ENCODE measurements around the gene TIGD1.

TIGD1 gene

DNA sequence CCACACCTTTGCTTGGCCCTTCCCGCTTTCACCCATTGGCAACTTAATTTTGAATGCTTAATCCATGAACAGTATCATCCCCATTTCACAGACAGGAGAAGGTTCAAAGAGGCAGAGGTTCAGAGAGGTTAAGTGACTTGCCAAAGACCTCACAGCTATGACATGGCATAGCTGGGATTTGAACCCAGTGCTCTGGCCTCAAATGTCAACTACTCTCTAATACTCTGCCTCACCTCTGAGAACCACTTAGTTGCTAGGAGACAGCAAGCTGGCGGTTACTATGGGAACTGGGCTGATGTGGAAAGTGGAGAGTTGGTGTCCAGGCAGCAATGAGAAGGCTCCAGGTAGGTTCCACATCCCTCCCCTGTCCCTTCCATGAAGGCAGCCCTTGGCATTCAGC lies 45.9 kb downstream of the TIGD1 start:
- TF ChIP-seq, protein P1, sequence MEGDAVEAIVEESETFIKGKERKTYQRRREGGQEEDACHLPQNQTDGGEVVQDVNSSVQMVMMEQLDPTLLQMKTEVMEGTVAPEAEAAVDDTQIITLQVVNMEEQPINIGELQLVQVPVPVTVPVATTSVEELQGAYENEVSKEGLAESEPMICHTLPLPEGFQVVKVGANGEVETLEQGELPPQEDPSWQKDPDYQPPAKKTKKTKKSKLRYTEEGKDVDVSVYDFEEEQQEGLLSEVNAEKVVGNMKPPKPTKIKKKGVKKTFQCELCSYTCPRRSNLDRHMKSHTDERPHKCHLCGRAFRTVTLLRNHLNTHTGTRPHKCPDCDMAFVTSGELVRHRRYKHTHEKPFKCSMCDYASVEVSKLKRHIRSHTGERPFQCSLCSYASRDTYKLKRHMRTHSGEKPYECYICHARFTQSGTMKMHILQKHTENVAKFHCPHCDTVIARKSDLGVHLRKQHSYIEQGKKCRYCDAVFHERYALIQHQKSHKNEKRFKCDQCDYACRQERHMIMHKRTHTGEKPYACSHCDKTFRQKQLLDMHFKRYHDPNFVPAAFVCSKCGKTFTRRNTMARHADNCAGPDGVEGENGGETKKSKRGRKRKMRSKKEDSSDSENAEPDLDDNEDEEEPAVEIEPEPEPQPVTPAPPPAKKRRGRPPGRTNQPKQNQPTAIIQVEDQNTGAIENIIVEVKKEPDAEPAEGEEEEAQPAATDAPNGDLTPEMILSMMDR (IDR thresholded peaks at IDR 0.05) = no peak

DNA sequence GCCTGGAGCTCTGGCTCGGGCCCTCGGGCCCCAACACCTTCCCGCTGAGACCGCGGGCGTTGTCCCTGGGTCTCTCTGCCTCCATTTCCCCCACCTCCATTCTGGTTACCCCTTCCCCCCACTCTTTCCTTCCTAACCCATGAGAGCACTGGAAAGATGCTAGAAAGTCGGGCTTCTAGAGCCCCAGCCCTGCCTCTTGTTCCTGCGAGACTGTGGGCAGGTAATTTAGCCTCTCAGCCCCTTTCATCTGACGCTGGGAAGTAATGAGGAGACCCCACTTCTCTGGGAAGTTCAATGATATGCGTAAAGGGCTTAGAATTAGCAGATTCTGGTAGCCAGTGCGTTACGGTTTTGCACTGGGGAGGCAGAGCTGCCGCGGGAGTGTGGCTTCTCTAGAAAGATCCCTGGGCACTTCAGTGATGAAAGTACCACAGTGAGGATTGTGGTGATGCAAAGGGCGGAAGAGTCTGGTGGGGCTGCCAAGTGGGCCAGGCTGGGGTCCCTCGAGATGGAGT lies 46.5 kb downstream of the TIGD1 start:
- TF ChIP-seq, protein P1 (IDR thresholded peaks at IDR 0.05) = no peak

DNA sequence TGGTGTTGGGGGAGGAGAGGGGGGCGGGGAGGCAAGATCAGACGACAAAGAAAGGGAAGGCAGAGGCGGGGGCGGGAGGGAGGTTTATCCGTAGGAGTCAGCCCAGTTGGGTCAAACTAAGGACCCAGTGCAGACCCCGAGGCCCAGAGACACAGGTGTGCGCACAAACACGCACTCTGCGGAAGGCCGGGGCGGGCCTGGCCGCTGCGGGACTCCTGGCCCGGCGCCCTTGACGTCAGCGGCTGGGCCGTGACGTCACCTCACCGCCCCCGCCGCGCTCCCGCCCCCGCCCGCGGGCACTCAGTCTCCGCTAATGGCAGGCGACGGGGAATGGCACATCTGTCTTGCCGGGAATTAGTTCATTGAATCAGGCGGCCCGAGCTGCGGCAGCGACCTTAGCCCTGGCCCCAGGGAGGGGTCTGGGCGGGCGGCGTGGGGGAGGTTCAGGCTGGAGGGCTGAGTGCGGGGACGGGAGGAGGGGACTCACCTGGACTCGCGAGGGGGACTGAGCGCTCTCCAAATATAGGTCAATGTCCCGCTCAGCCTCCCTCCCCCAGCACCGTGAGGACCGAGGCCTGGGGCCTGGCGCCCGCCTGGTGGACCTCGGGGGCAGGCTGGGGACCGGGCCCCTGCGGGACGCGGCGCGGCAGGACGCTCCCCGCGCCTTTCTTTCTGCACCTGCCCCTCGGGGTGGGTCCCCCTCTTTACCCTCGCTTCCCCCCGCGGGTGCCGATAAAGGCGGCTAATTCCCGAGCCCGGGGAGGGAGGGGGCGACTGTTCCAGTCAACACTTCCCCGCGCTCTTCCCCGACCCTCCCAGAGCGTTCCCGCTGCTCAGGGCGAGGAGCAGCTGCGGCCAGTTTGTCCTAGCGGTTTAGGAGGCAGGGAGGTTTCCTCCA lies 47.2 kb downstream of the TIGD1 start:
- TF ChIP-seq, protein P1 (IDR thresholded peaks at IDR 0.05) = no peak

DNA sequence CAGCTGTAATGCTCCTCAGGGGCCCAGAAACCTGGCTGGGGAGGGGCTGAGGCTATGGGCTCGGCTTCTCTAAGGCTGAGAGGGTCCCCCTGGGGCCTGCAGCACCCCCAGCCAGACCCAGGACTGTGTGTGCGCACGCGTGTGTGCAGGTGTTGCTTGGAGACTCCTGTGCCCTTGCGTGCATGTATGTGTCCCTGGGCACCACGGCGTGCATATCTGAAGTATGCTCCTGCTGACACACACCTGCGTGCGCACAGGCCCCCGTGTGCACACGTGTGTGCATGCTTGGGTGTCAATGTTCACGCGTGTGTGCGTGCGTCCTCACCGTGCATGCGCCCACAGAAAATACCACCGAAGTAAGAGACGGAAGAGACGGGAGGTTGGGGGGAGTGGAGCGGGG lies 47.8 kb downstream of the TIGD1 start:
- TF ChIP-seq, protein P1 (IDR thresholded peaks at IDR 0.05) = no peak

DNA sequence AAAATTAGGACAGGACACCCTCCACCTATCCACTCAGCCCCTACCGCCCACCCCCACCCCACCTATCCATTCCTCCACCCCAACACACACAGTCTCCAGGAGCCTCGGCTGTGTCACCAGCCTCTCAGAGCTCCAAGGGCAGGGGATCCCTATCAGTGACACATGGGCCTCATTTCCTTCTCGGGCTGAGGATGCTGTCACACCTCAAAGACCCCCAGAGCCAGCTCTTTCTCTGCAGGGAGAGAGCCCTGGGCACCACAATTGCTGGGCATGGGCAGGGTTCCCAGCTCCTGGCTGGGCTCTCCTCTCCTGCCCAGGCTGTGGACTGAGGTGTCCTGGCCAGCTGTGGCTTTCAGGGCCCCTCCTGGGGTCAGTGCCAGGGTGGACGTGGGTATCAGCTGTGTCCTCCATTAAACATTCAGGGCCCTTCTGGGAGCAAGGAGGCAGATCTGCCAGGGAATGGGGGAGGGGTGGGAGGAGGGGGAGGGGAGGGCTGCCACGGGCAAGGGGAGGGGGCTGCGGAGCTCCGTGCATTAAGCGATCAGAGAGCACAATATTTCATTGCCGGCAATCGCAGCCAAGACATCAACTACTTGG lies 48.5 kb downstream of the TIGD1 start:
- TF ChIP-seq, protein P1 (IDR thresholded peaks at IDR 0.05) = no peak

DNA sequence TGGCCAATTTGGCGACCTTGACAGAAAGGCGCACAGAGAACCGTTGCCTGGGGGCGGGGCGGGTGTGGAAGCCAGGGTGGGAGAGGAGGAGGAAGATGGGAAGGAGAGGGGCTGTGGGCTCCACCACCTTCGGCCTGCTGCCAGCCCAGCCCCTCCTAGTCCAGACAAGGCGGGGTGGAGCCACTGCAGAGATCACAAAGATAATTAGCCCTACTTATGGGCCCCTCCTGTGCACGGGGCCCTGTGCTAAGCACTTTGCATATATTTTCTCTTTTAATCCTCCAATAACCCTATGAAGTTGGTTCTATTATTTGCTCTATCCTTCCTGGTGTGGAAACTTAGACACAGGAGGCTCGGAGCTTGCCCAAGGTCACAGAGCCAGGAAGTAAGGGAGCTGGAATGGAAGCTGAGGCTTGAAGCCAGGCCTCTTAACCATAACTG lies 49.0 kb downstream of the TIGD1 start:
- TF ChIP-seq, protein P1 (IDR thresholded peaks at IDR 0.05) = no peak

DNA sequence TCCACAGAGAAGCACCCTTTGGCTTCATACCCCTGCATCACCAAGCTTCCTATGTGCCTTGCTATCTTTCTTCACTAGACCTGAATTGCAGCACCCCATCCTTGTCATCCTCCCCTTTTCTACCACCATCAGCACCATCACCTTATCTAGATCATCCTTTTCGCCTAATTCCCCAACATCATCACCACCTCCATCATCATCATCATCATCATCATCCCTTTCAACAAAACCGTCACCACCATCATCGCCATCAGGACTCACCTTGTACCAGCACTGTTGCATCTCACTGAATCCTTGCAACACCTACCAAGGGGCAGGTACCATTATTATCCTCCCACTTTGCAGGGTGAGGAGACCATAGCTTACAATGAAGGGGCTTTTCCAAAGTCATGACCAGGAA lies 51.9 kb downstream of the TIGD1 start:
- TF ChIP-seq, protein P1 (IDR thresholded peaks at IDR 0.05) = no peak
